Sigmoid colon (tissue), 7 donors: ENCODE results near the gene AP3B1. TPM values are rescaled to one million over a fixed set of nuclear protein-coding genes. Genes with fewer than 3 reads are reported as not detected.
A peak's percentile ranks its signal among the peaks of the same experiment; 100 is the strongest.

ENCODE experiments used
- DNase-seq: peaks from one replicate; pipeline ENCODE4 v3.0.0-alpha.2; 2019
- H3K27ac ChIP-seq, 4 donors: fragments of 200-600 bp; sonication (generic); one replicate each; pipeline ENCODE4 v1.5.1; 2016 to 2019; ENCODE audit warnings: mild to moderate bottlenecking in 1 of 4
- H3K27me3 ChIP-seq, 3 donors: fragments of 200-600 bp; sonication (generic); one replicate each; pipeline ENCODE4 v1.5.1; 2019; ENCODE audit warnings: mild to moderate bottlenecking in 1 of 3
- H3K36me3 ChIP-seq, 4 donors: fragments of 200-600 bp; sonication (generic); one replicate each; pipeline ENCODE4 v1.5.1; 2016 to 2019
- H3K4me1 ChIP-seq, 4 donors: fragments of 200-600 bp; sonication (generic); one replicate each; pipeline ENCODE4 v1.5.1; 2017 to 2019
- H3K4me3 ChIP-seq, 4 donors: fragments of 200-600 bp; sonication (generic); one replicate each; pipeline ENCODE4 v1.5.1; 2017 to 2019; ENCODE audit warnings: mild to moderate bottlenecking in 2 of 4, moderate library complexity in 1 of 4
- H3K9me3 ChIP-seq, 4 donors: fragments of 200-600 bp in 3 of 4; sonication (generic) in 3 of 4; one replicate each; pipeline versions ENCODE4 v1.5.1 to v1.6.1; 2013 to 2019
- EP300 ChIP-seq, 4 donors: sonication (generic); formaldehyde crosslinking; IDR thresholded peaks; one replicate each; pipeline ENCODE4 v1.6.1; 2017; ENCODE audit warnings: antibody characterized with exemption in 4 of 4
- POLR2A ChIP-seq, 2 donors: fragments of 450-650 bp; IDR thresholded peaks; one replicate each; pipeline ENCODE4 v1.6.1; 2016; ENCODE audit warnings: antibody characterized with exemption in 2 of 2, mild to moderate bottlenecking in 2 of 2, moderate library complexity in 2 of 2
- POLR2AphosphoS5 ChIP-seq, 4 donors: sonication (generic); formaldehyde crosslinking; IDR thresholded peaks; one replicate each; pipeline ENCODE4 v1.6.1; 2017; ENCODE audit warnings: antibody characterized with exemption in 4 of 4
- WGBS, 2 donors: extraction: QIAGEN DNeasy Blood & Tissue Kit; methylation state at CpG; one replicate each; pipeline ENCODE4 v1.1.7; 2013; 5-methylcytosine and 5-hydroxymethylcytosine counted together
- intact Hi-C: fragments of 100-400 bp; cut with DNase I; formaldehyde crosslinking; loops from one replicate; pipeline ENCODE4 v1.15.1; 2023
- polyA plus RNA-seq, 3 donors: library from polyadenylated mRNA; stranded (reverse); fragments of 200-250 nt; gene quantifications; one replicate each; pipeline ENCODE4 v1.2.3, GENCODE V29; 2013
- total RNA-seq, 4 donors: library from RNA; depleted of rRNA; stranded (reverse); fragments of >200 nt; gene quantifications; one replicate each; pipeline ENCODE4 v1.1.0, GENCODE V29; 2016
- TF ChIP-seq, protein P1 (sequence below), 4 experiments: fragments of 450-650 bp in 3 of 4; fragments of 200-600 bp in 1 of 4; IDR thresholded peaks; one replicate each; pipeline ENCODE4 v1.5.1; 2016 to 2019; ENCODE audit warnings: antibody characterized with exemption in 4 of 4, mild to moderate bottlenecking in 3 of 4, moderate library complexity in 2 of 4
- donor health status: healthy with polysubstance abuse.
- donor health status: Bipolar disorder and iron deficiency.
- donor health status: healthy.

Gene AP3B1
- total and polyA plus RNA-seq, 7 donors: 26.8 to 48.2 (median 35.1) TPM

DNA sequence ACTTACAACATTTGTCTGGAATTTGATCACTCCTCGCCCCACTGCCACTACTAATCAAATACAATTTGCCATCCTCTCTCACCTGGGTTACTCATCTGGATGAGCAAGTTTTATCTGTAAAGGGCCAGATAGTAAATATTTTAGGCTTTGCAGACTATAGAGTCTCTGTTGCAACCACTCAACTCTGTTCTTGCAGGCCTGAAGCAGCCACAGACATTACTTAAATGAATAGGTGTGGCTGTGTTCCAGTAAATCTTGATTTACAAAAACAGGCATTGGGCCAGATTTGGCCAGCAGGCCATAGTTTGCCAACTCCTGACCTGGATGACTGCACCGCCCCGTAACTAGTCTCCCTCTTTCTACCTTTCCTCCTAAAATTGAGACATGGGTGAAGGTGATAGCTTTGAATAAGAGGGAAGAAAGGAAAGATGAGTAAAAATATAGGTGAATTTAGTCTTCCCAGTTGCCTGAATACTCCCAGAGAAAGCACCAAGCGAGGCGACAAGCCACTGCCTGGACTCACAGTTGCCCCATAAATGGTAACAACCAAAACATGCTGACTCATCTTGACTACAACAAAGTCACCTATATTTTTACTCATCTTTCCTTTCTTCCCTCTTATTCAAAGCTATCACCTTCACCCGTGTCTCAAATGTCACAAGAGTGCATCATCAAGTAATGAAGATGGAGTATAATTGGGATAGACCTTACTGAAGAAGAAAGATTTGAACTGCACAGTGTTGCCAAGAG lies 33.4 kb upstream of the AP3B1 start:
- no peak overlapping the region for H3K4me3 ChIP-seq
- TF ChIP-seq EP300 (IDR thresholded peaks at IDR 0.05) (no peak), POLR2AphosphoS5 (IDR thresholded peaks at IDR 0.05) (no peak), POLR2A (IDR thresholded peaks at IDR 0.05) (no peak)
- TF ChIP-seq, protein P1, sequence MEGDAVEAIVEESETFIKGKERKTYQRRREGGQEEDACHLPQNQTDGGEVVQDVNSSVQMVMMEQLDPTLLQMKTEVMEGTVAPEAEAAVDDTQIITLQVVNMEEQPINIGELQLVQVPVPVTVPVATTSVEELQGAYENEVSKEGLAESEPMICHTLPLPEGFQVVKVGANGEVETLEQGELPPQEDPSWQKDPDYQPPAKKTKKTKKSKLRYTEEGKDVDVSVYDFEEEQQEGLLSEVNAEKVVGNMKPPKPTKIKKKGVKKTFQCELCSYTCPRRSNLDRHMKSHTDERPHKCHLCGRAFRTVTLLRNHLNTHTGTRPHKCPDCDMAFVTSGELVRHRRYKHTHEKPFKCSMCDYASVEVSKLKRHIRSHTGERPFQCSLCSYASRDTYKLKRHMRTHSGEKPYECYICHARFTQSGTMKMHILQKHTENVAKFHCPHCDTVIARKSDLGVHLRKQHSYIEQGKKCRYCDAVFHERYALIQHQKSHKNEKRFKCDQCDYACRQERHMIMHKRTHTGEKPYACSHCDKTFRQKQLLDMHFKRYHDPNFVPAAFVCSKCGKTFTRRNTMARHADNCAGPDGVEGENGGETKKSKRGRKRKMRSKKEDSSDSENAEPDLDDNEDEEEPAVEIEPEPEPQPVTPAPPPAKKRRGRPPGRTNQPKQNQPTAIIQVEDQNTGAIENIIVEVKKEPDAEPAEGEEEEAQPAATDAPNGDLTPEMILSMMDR (IDR thresholded peaks at IDR 0.05): no peak
- H3K9me3 ChIP-seq: no peaks in the 10 kb centered on the region
- DNase-seq: no peak
- intact Hi-C loops: no loop called here
- no peak overlapping the region for H3K27ac ChIP-seq
- H3K36me3 ChIP-seq: no peaks in the 10 kb centered on the region
- no peaks in the 10 kb centered on the region for H3K27me3 ChIP-seq
- no peaks in the 10 kb centered on the region for H3K4me1 ChIP-seq
- 78 to 84% methylated on average over 6 of the region's 6 CpGs for WGBS, 2 donors

DNA sequence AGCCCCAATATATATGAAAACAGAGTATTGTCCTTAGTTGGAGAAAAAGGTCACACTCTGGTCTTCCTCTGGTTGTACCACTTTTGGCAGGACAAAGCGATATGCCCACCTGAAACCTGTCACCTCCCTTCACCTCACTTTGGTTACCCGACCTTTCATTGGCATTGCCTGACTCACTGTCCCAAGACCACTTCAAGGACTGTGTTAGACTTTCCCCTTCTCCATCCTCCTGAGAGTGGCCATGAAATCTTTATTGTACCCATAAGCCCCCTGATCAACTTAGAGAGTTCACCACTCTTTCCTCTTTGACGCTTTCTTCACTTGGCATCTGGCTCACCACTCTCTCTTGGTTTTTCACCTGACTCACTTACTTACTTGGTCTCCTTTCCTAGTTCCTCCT lies 32.4 kb upstream of the AP3B1 start:
- 97% methylated on average over 3 of the region's 3 CpGs for WGBS, 2 donors
- TF ChIP-seq POLR2AphosphoS5 (IDR thresholded peaks at IDR 0.05) (no peak), POLR2A (IDR thresholded peaks at IDR 0.05) (no peak), EP300 (IDR thresholded peaks at IDR 0.05) (no peak)
- TF ChIP-seq, protein P1 (IDR thresholded peaks at IDR 0.05): no peak
- Histone ChIP-seq H3K36me3 (no peaks in the 10 kb centered on the region), H3K4me3 (no peak overlapping the region), H3K27me3 (no peaks in the 10 kb centered on the region), H3K27ac (no peak overlapping the region), H3K4me1 (no peaks in the 10 kb centered on the region), H3K9me3 (no peaks in the 10 kb centered on the region)
- no peak for DNase-seq
- intact Hi-C loops: no loop called here

DNA sequence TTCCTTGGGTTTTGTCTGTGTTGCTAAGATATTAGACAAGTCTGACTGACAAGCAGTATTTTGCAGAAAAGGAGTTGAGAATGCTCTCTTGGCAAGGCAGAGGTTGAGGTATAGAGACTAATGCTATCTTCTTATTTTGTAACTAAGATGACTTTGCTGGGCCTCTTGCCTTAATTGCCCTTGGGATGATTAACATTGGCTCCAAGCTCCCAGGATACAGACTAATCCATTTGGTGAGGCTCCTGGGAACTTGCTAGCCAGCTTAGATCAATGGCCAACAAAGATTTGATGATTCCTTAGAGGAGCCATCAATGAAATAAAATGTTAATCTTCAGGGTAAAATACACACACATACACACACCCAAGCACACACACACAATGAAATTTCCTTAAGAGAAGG lies 28.7 kb upstream of the AP3B1 start:
- H3K9me3 ChIP-seq: no peaks in the 10 kb centered on the region
- no peaks in the 10 kb centered on the region for H3K27me3 ChIP-seq
- no peaks in the 10 kb centered on the region for H3K4me1 ChIP-seq
- intact Hi-C loops: no loop called here
- no peak for DNase-seq
- H3K4me3 ChIP-seq: no peak overlapping the region
- TF ChIP-seq, protein P1 (IDR thresholded peaks at IDR 0.05): no peak
- TF ChIP-seq POLR2A (IDR thresholded peaks at IDR 0.05) (no peak), POLR2AphosphoS5 (IDR thresholded peaks at IDR 0.05) (no peak), EP300 (IDR thresholded peaks at IDR 0.05) (no peak)
- no peak overlapping the region for H3K27ac ChIP-seq
- no peaks in the 10 kb centered on the region for H3K36me3 ChIP-seq

DNA sequence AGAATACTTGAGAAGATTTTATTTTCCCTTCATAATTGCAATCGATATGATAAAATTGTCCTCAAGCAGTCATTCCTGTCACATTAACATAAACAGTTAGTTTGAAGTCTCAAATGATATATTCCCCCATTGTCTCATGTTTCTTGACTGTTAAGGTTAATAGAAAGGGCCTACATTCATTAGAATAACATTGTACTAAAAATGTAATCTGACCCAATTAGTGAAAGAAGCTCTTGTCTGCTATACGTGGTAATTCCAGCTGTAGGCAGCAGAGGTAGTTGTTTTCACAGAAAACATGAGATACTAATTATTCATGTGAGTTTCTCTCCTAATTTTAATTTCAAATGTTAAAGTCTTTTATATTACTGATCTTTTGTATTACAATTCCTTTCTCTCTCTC lies 25.9 kb upstream of the AP3B1 start:
- Histone ChIP-seq H3K9me3 (no peaks in the 10 kb centered on the region), H3K27ac (no peak overlapping the region), H3K4me1 (no peaks in the 10 kb centered on the region), H3K36me3 (no peaks in the 10 kb centered on the region), H3K4me3 (no peak overlapping the region), H3K27me3 (no peaks in the 10 kb centered on the region)
- intact Hi-C loops: no loop called here
- TF ChIP-seq, protein P1 (IDR thresholded peaks at IDR 0.05): peak in 2 of 4 experiments; percentile 31 to 34
- TF ChIP-seq EP300 (IDR thresholded peaks at IDR 0.05): no peak
- no peak for DNase-seq
- 35 to 49% methylated on average over 2 of the region's 2 CpGs for WGBS, 2 donors

GRCh38 chr5:78318337-78318736 lies 23.8 kb upstream of the AP3B1 start:
- TF ChIP-seq POLR2AphosphoS5 (IDR thresholded peaks at IDR 0.05) (no peak), EP300 (IDR thresholded peaks at IDR 0.05) (no peak), POLR2A (IDR thresholded peaks at IDR 0.05) (no peak)
- TF ChIP-seq, protein P1 (IDR thresholded peaks at IDR 0.05): no peak
- DNase-seq: no peak
- Histone ChIP-seq H3K27me3 (no peaks in the 10 kb centered on the region), H3K4me1 (no peaks in the 10 kb centered on the region), H3K9me3 (no peaks in the 10 kb centered on the region), H3K36me3 (no peaks in the 10 kb centered on the region), H3K27ac (no peak overlapping the region), H3K4me3 (no peak overlapping the region)
- intact Hi-C loops: no loop called here
- WGBS, 2 donors: 97 to 98% methylated on average over 3 of the region's 3 CpGs
